HG03378 (cell line): Measurements from ENCODE around the gene SNX27.

Experiments
- ATAC-seq: cut with Tn5 transposase; IDR thresholded peaks from one replicate; pipeline ENCODE4 v1.9.1; 2021; ENCODE audit warnings: mild to moderate bottlenecking, moderate library complexity; ENCODE audit not compliant: unreplicated experiment

Gene SNX27

GRCh38 chr1:151611832-151612500 lies at the start of gene SNX27:
SNX27 (plus strand) TSS chr1:151612050; CDS start chr1:151612202, 152 bp downstream.
- peak; percentile 85 for ATAC-seq

- ATAC-seq: no peak
These were observed 49.2 kb upstream of the SNX27 start for GRCh38 chr1:151562661-151563060.

DNA sequence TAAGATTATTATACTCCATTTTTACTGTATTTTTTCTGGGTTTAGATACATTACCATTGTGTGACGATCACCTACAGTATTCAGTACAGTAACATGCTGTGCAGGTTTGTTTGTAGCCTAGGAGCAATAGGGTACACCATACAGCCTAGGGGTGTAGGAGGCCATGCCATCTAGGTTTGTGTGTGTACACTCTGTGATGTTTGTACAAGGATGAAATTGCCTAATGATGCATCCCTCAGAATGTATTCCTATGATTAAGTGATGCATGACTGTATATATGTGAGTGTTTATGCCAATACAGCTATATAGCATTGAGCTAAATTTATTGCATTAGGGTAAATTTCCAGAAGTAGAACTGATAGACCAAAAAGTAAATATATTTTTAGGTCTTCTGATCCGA lies 48.5 kb upstream of the SNX27 start:
- no peak for ATAC-seq

DNA sequence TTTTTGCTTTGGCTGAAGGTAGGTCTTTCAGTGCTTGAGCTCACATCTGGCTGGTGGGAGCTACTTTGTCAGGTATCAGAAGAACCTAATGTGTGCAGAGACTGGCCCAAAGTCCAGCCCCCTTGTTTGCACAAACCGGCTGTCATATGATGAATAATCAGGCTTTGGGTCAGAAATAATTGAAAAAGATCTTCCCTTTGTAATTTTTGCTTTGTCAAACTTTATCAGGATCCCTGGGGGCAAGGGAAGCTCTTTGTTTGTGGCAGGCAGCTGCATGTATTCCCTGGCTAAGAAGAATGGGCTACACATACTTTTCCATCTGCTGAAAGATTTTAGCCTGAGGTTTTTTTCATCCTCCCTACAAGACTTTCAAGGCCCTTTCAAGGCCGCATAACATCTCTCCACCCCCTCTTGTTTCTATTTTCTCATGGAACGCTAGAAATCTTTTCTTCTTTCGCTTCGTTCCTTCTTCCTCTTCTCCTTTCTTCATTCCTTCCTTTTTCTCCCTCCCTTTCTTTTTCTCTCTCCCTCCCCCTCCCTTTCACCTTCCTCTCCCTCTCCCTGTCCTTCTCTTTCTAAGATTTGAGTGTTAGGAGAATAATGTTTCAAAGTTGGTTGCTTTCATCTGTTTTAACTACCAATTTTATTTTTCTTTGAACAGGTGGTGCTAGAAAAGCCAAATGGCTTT lies 46.2 kb upstream of the SNX27 start:
- no peak for ATAC-seq

DNA sequence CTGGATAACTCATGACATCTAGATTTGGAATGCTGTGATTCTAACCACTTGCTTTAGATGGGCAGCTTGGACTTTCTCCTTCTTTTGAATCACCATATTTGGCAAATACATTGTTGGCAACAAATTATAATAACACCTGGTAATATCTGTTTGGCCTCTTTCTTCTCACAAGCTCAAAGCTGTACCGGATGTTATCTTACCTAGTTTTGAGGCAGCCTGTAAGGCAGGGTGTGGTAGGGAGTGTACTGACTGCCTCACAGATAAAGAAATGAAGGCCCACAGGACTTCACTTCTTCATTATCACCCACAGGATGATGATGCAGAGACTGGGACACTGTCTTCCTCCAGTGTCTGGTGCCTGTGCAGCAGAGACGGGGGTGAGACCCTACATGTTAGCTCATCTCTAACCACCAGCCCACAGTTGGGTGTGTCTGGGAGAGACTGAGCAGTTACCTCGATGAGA lies 43.2 kb upstream of the SNX27 start:
- ATAC-seq: no peak

- ATAC-seq: no peak
These were observed 41.0 kb upstream of the SNX27 start for GRCh38 chr1:151570819-151571218.

DNA sequence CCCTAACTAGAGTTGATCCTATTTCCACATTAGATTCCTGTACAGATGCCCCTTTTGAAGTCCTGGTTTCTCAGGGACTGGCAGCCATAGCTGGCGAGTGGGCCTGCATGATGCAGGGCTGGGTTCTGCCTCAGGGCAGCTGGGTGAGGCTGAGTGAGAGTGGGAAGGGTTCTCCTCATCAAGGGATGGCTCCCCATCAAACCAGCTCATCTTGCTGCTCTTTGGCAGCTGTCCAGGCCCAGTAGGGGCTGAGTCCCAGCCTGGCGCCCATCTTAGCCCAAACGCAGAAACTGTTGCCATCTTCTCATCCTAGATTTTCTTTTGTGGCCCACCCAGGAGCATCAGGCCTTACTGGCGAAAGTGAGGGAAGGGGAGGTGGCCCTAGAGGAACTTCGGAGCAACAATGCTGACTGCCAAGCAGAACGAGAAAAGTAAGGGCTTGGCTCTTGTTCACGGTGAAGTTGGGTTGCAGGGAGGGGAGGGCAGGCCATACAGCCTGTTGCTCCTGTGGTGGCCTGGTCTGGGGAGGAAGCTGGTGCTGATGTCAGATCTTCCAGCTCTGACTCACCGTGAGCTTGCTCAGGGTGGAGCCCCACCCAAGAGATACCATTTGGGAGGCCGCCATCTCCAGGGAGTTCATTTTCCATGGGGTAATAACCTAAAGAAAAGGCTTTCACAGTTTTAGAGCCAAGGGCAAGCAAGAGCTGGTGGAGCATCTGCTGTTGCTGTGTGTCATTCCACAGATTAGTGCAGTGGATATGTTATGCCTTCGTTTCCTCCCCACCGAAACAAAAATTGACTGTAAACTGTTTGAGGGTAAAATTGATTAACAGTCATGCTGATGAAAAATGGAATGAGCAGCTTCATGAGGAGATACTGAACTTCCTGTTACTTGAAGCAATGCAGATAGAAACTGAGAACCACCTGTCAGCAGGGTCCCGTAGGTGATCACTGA lies 37.0 kb upstream of the SNX27 start:
- ATAC-seq: no peak

DNA sequence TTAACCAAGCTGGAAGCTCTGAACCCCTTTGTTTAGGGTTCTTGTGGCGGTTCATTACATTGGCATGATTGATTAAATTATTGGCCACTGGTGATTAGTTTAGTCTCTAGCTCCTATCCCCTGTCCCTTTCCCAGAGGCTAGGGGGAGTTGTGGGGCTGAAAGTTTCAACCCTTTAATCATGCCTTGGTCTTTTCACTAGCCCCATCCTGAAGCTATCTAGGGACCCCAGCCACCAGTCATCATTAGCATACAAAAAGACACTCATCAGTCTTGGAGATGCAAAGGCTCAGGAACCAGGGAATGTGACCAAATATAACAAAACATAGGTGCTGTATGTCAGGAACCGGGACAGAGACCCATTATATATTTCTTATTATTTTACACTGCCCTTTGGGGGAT lies 34.7 kb upstream of the SNX27 start:
- no peak for ATAC-seq

GRCh38 chr1:151578941-151579340 lies 32.9 kb upstream of the SNX27 start:
- no peak for ATAC-seq

GRCh38 chr1:151579436-151580225 lies 32.2 kb upstream of the SNX27 start:
- no peak for ATAC-seq

DNA sequence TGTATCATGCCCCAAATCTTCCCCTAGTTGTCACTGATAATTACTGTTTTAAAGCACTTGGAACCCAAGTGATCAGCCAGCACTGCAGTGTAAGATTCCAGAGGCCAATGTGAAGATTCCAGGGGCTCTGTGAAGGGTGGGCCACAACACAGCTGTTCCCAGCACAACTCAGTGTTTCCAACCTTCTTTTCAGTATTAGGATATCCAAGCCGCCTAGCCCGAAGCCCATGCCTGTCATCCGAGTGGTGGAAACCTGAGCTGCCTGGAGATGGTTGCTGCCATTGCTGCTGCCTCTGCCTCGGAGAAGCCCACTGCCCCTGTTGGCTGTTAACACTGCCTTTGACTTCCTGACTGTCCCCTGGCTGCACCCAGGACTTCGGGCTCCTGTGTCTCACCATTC lies 30.4 kb upstream of the SNX27 start:
- no peak for ATAC-seq

DNA sequence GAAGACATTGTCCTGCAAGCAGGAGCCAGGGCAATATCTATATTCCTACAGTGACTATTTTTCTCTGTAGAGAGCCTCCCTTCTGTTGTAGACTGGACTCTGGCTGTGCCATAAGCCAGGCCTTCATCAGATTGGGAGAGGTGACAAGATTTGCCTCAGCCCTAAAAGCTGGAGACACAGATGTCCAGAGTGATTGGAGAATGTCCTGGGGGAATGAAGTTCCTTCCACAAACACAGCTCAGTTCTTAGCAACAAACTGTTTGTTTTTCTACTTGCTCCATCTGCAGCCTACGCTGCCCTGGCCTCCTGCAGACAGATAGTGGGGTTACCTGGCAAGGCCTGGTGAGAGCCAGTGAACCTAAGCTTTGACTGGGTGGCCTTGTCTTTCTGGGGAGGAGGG lies 29.9 kb upstream of the SNX27 start:
- no peak for ATAC-seq

GRCh38 chr1:151583796-151584195 lies 28.1 kb upstream of the SNX27 start:
- ATAC-seq: no peak

DNA sequence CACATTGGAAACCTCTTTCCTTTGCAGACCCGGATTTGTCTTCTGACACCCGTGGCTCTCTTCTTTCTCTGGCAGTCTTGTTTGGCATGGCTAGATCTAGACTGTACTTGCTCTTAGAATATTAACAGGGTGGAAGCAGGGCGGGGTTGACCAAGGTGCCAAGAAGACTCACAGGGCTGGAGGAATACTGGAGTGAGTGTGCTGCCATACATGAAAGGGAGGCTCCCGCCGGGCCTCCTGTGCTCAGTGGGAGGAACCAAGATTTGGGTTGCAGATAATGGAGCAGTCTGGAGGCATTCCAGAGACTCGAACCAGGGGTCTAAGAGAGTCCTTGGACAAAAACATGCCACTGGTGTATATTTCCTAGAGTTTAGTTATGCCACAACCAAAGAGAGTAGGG lies 27.6 kb upstream of the SNX27 start:
- ATAC-seq: no peak

DNA sequence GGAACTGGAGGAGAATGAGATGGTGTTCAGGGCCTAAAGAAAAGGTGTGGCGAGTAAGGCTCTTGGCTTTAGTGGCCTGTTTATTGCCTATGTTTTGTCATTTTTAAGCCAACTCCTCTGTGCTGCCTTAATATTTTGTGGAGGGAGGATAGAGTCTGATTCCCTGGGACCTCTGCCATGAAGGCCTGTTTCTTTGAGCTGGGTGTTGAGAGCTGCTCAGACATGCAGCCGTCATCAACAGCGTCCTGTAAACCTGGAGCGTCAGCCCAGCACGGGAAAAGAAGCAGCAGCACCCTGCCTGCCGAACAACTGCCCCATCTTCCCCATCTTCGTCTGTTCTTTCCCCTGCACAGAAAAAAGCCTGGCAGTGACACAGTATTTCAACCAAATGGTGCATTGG lies 27.1 kb upstream of the SNX27 start:
- ATAC-seq: no peak

GRCh38 chr1:151585622-151586021 lies 26.2 kb upstream of the SNX27 start:
- no peak for ATAC-seq

GRCh38 chr1:151590961-151591360 lies 20.9 kb upstream of the SNX27 start:
- no peak for ATAC-seq

- ATAC-seq: no peak
These were observed 18.1 kb upstream of the SNX27 start for GRCh38 chr1:151593730-151594129.

GRCh38 chr1:151594143-151594625 lies 17.7 kb upstream of the SNX27 start:
- no peak for ATAC-seq

- no peak for ATAC-seq
These were observed 15.5 kb upstream of the SNX27 start for GRCh38 chr1:151596166-151596953.
